PC-9 (cell line): ENCODE data around the gene CAPN5.

ENCODE experiments used
- EZH2 ChIP-seq: fragments of 200-600 bp; sonication (generic); IDR thresholded peaks from 2 replicates; pipeline ENCODE4 v1.8.0; 2017; ENCODE audit warnings: antibody characterized with exemption, low read depth
- TF ChIP-seq, protein P1 (sequence below): fragments of 200-600 bp; sonication (generic); conservative IDR thresholded peaks from 2 replicates; pipeline ENCODE4 v1.6.1; 2017; ENCODE audit warnings: mixed run types, antibody characterized with exemption, mild to moderate bottlenecking, moderate library complexity

DNA sequence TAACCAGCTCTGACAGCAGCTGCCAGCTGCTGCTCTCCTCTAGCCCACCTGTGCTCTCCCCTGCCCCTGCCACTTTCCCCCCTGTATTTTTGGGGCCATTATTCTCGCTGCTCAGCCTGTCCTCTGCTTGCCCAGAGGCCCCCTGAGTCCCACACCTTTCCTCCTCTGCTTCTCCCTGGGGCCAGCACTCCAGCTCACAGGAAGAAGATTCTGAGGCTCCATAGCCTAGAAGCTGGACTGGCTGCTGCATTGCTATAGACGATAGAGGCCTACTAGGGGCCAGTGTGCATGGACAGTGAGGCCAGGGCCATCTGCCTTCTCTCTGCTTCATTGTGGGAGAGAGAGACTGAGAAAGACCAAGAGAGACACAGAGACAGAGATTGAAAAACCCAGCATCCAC is 36.5 kb downstream of the CAPN5 start:
- TF ChIP-seq, protein P1, sequence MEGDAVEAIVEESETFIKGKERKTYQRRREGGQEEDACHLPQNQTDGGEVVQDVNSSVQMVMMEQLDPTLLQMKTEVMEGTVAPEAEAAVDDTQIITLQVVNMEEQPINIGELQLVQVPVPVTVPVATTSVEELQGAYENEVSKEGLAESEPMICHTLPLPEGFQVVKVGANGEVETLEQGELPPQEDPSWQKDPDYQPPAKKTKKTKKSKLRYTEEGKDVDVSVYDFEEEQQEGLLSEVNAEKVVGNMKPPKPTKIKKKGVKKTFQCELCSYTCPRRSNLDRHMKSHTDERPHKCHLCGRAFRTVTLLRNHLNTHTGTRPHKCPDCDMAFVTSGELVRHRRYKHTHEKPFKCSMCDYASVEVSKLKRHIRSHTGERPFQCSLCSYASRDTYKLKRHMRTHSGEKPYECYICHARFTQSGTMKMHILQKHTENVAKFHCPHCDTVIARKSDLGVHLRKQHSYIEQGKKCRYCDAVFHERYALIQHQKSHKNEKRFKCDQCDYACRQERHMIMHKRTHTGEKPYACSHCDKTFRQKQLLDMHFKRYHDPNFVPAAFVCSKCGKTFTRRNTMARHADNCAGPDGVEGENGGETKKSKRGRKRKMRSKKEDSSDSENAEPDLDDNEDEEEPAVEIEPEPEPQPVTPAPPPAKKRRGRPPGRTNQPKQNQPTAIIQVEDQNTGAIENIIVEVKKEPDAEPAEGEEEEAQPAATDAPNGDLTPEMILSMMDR = no peak
- TF ChIP-seq EZH2 = no peak
